Vagina (tissue), 2 donors: ENCODE data around the gene KCNE4.

Experiments
- POLR2A ChIP-seq, 2 donors: fragments of 450-650 bp; IDR thresholded peaks; one replicate each; pipeline ENCODE4 v1.6.1; 2017; ENCODE audit warnings: antibody characterized with exemption in 2 of 2, mild to moderate bottlenecking in 2 of 2, moderate library complexity in 2 of 2
- TF ChIP-seq, protein P1 (sequence below), 3 experiments: fragments of 450-650 bp in 2 of 3; fragments of 200-600 bp in 1 of 3; sonication (generic) in 1 of 3; IDR thresholded peaks; one replicate each; pipeline ENCODE4 v1.5.1; 2017 to 2019; ENCODE audit warnings: antibody characterized with exemption in 3 of 3, mild to moderate bottlenecking in 2 of 3, moderate library complexity in 2 of 3

GRCh38 chr2:223101340-223102039 lies 49.5 kb downstream of the KCNE4 start:
- TF ChIP-seq, protein P1, sequence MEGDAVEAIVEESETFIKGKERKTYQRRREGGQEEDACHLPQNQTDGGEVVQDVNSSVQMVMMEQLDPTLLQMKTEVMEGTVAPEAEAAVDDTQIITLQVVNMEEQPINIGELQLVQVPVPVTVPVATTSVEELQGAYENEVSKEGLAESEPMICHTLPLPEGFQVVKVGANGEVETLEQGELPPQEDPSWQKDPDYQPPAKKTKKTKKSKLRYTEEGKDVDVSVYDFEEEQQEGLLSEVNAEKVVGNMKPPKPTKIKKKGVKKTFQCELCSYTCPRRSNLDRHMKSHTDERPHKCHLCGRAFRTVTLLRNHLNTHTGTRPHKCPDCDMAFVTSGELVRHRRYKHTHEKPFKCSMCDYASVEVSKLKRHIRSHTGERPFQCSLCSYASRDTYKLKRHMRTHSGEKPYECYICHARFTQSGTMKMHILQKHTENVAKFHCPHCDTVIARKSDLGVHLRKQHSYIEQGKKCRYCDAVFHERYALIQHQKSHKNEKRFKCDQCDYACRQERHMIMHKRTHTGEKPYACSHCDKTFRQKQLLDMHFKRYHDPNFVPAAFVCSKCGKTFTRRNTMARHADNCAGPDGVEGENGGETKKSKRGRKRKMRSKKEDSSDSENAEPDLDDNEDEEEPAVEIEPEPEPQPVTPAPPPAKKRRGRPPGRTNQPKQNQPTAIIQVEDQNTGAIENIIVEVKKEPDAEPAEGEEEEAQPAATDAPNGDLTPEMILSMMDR (IDR thresholded peaks at IDR 0.05): no peak
- no peak for TF ChIP-seq POLR2A (IDR thresholded peaks at IDR 0.05)
